SK-N-SH (cell line): ENCODE results near the gene COL1A2. TPM values are rescaled to one million over a fixed set of nuclear protein-coding genes. Genes with fewer than 3 reads are reported as not detected.
A peak's percentile ranks its signal among the peaks of the same experiment; 100 is the strongest.

Experiments used
- CTCF ChIA-PET: fragments of 300-600, 350-600 bp; formaldehyde crosslinking; extraction: SDS; loops from one replicate; lab custom pipeline; 2021; lab: Yijun Ruan, JAX
- POLR2A ChIA-PET: fragments of 350-600 bp; sonication (Branson Sonifier 250); formaldehyde crosslinking; extraction: SDS; loops from one replicate; lab custom pipeline; 2020; ENCODE audit warnings: antibody characterized with exemption, inconsistent platforms; lab: Yijun Ruan, JAX
- DNase-seq: peaks from one replicate; pipeline ENCODE4 v3.0.0; 2012
- H2AFZ ChIP-seq: fragments of 200-600 bp; sonication (generic); 2 replicates; pipeline ENCODE4 v1.8.1; 2016; ENCODE audit warnings: antibody characterized with exemption, mild to moderate bottlenecking, low read depth
- H3F3A ChIP-seq: fragments of 200-600 bp; sonication (generic); replicated peaks from 2 replicates; pipeline ENCODE3; 2016; ENCODE audit warnings: antibody characterized with exemption, mild to moderate bottlenecking; ENCODE audit not compliant: insufficient read depth
- H3K27ac ChIP-seq, 2 experiments: fragments of 200-500 bp in 1 of 2; fragments of 200-600 bp in 1 of 2; sonication (Bioruptor generic) in 1 of 2; sonication (generic), shearing (Covaris generic) in 1 of 2; 2 replicates each; pipeline versions ENCODE4 v1.5.1 to v1.6.1; 2014 to 2016; ENCODE audit warnings: low read depth in 2 of 2, inconsistent platforms in 1 of 2, low read length in 1 of 2, mild to moderate bottlenecking in 1 of 2, mixed read lengths in 1 of 2
- H3K27me3 ChIP-seq: fragments of 200-600 bp; sonication (generic), shearing (Covaris generic); 2 replicates; pipeline ENCODE4 v1.6.1; 2016; ENCODE audit warnings: mixed run types; ENCODE audit not compliant: insufficient read depth
- H3K36me3 ChIP-seq, 2 experiments: fragments of 200-500 bp in 1 of 2; fragments of 200-600 bp in 1 of 2; sonication (Bioruptor generic) in 1 of 2; sonication (generic) in 1 of 2; replicated peaks in 1 of 2; 2 replicates each; pipeline versions ENCODE3 to v1.5.1; 2014 to 2016; ENCODE audit warnings: low read length in 1 of 2, mild to moderate bottlenecking in 1 of 2; ENCODE audit not compliant: insufficient read depth in 2 of 2, control insufficient read depth in 1 of 2
- H3K4me1 ChIP-seq, 2 experiments: fragments of 200-500 bp in 1 of 2; fragments of 200-600 bp in 1 of 2; sonication (Bioruptor generic) in 1 of 2; sonication (generic), shearing (Covaris generic) in 1 of 2; 2 replicates each; pipeline versions ENCODE4 v1.5.1 to v1.6.1; 2014 to 2016; ENCODE audit warnings: low read depth in 1 of 2, low read length in 1 of 2, mixed run types in 1 of 2; ENCODE audit not compliant: insufficient read depth in 2 of 2, control insufficient read depth in 1 of 2
- H3K4me2 ChIP-seq: fragments of 200-600 bp; sonication (generic), shearing (Covaris generic); 2 replicates; pipeline ENCODE4 v1.6.1; 2017; ENCODE audit warnings: mixed run types
- H3K4me3 ChIP-seq, 2 experiments: fragments of 200-500 bp in 1 of 2; fragments of 200-600 bp in 1 of 2; sonication (Bioruptor generic) in 1 of 2; sonication (generic), shearing (Covaris generic) in 1 of 2; 2 replicates each; pipeline versions ENCODE4 v1.5.1 to v1.8.1; 2014 to 2016; ENCODE audit warnings: low read depth in 2 of 2, inconsistent platforms in 1 of 2, low read length in 1 of 2, mild to moderate bottlenecking in 1 of 2, mixed read lengths in 1 of 2, moderate library complexity in 1 of 2
- H3K79me2 ChIP-seq: fragments of 200-600 bp; sonication (generic); 2 replicates; pipeline ENCODE4 v1.8.1; 2017; ENCODE audit warnings: mild to moderate bottlenecking; ENCODE audit not compliant: insufficient read depth
- H3K9ac ChIP-seq: fragments of 200-600 bp; sonication (generic); 2 replicates; pipeline ENCODE4 v1.6.1; 2017; ENCODE audit warnings: mixed run types
- H3K9me2 ChIP-seq: fragments of 200-600 bp; sonication (generic); 2 replicates; pipeline ENCODE4 v1.6.1; 2017; ENCODE audit warnings: mixed run types
- H3K9me3 ChIP-seq: fragments of 200-600 bp; sonication (generic); 2 replicates; pipeline ENCODE4 v1.6.1; 2017; ENCODE audit warnings: mixed run types, mild to moderate bottlenecking, moderate library complexity
- H4K20me1 ChIP-seq: fragments of 200-600 bp; sonication (generic); 2 replicates; pipeline ENCODE4 v1.6.1; 2017; ENCODE audit warnings: mild to moderate bottlenecking, mixed run types; ENCODE audit not compliant: insufficient read depth
- CHD2 ChIP-seq: fragments of 150-350 bp; IDR thresholded peaks from 2 replicates; pipeline ENCODE4 v1.6.1; 2018; ENCODE audit warnings: low read length; ENCODE audit not compliant: partially characterized antibody
- EP300 ChIP-seq, 2 experiments: IDR thresholded peaks; 2 replicates each; pipeline versions ENCODE4 v1.4.0 to v1.6.1; 2012; ENCODE audit warnings: borderline replicate concordance in 1 of 2, low read depth in 1 of 2, low read length in 1 of 2
- FOXJ3 ChIP-seq: sonication (generic); formaldehyde crosslinking; IDR thresholded peaks from 2 replicates; pipeline ENCODE4 v1.5.1; 2020; ENCODE audit warnings: mild to moderate bottlenecking, missing genetic modification reagents
- FOXM1 ChIP-seq: IDR thresholded peaks from 2 replicates; pipeline ENCODE4 v1.4.0; 2012; ENCODE audit warnings: low read depth, mild to moderate bottlenecking
- MEF2A ChIP-seq: IDR thresholded peaks from 2 replicates; pipeline ENCODE4 v1.4.0; 2012; ENCODE audit warnings: low read depth, borderline replicate concordance
- MXI1 ChIP-seq: IDR thresholded peaks from 2 replicates; pipeline ENCODE4 v1.6.1; 2012; ENCODE audit warnings: mild to moderate bottlenecking, low read depth, low read length, improper control_type of control experiment
- NFIC ChIP-seq: IDR thresholded peaks from 2 replicates; pipeline ENCODE4 v1.4.0; 2012; ENCODE audit warnings: borderline replicate concordance
- PBX3 ChIP-seq: IDR thresholded peaks from 2 replicates; pipeline ENCODE4; 2012
- RAD21 ChIP-seq: IDR thresholded peaks from 2 replicates; pipeline ENCODE4 v1.6.1; 2012; ENCODE audit warnings: mild to moderate bottlenecking, low read length
- RCOR1 ChIP-seq: fragments of 150-350 bp; IDR thresholded peaks from 2 replicates; pipeline ENCODE4 v1.6.1; 2017; ENCODE audit warnings: antibody characterized with exemption, low read length
- RFX5 ChIP-seq: IDR thresholded peaks from 2 replicates; pipeline ENCODE4 v1.6.1; 2012; ENCODE audit warnings: mild to moderate bottlenecking, improper control_type of control experiment, low read length
- RXRA ChIP-seq: IDR thresholded peaks from 2 replicates; pipeline ENCODE4 v1.4.0; 2012; ENCODE audit warnings: low read depth, mild to moderate bottlenecking, borderline replicate concordance
- SMC3 ChIP-seq: IDR thresholded peaks from 2 replicates; pipeline ENCODE4 v1.6.1; 2012; ENCODE audit warnings: low read depth, low read length, improper control_type of control experiment
- TAF1 ChIP-seq: IDR thresholded peaks from 2 replicates; pipeline ENCODE4 v1.6.1; 2012; ENCODE audit warnings: low read depth, mild to moderate bottlenecking, low read length, moderate library complexity, borderline replicate concordance
- TCF12 ChIP-seq: IDR thresholded peaks from 2 replicates; pipeline ENCODE4 v1.4.0; 2012
- USF2 ChIP-seq: fragments of 150-350 bp; IDR thresholded peaks from 2 replicates; pipeline ENCODE4 v1.6.1; 2017; ENCODE audit warnings: antibody characterized with exemption, low read length, low read depth, borderline replicate concordance
- YY1 ChIP-seq: IDR thresholded peaks from 2 replicates; pipeline ENCODE4 v1.4.0; 2012; ENCODE audit warnings: low read depth, mild to moderate bottlenecking
- ZBTB33 ChIP-seq: IDR thresholded peaks from 2 replicates; pipeline ENCODE4 v1.4.0; 2012; ENCODE audit warnings: low read depth, borderline replicate concordance
- WGBS: methylation state at CpG from one replicate; pipeline ENCODE4 v1.1.6; 2017; ENCODE audit warnings: low lambda C conversion rate; 5-methylcytosine and 5-hydroxymethylcytosine counted together
- polyA plus RNA-seq, 3 experiments: library from polyadenylated mRNA; depleted of rRNA; stranded (reverse); fragments of >200 nt; gene quantifications; 2 replicates each; pipeline ENCODE4 v1.2.3, GENCODE V29; 2012

The COL1A2 gene
- polyA plus RNA-seq, 1 of the 3 experiments (the other 2 are of a cell fraction): 11.4 TPM

- Histone ChIP-seq H3K36me3 (no peaks in the 10 kb centered on the region), H3K27me3 (no peaks in the 10 kb centered on the region), H3K27ac (no peak overlapping the region), H3K9ac (no peak overlapping the region), H2AFZ (no peak overlapping the region), H3K4me2 (no peak overlapping the region), H3K4me3 (no peak overlapping the region), H4K20me1 (no peaks in the 10 kb centered on the region), H3K4me1 (no peaks in the 10 kb centered on the region), H3F3A (no peaks in the 10 kb centered on the region)
- WGBS: 87% methylated on average over 4 of the region's 4 CpGs
- POLR2A ChIA-PET: no interaction called here
- no peak for DNase-seq
- CTCF ChIA-PET: interaction anchor here (1.3 to 3.5 kb wide), 4 partner anchors 9 to 1019 kb away, joined by 3 to 23 read pairs (median 5); partner anchors contain the start of gene SGCE
- TF ChIP-seq FOXJ3 (CRISPR knock-in tag) (no peak), TCF12 (no peak), ZBTB33 (no peak), USF2 (no peak), NFIC (no peak), MEF2A (no peak), EP300 (IDR thresholded peaks at IDR 0.05; ENCODE audit: borderline replicate concordance in 1 of 2, low read depth in 1 of 2, low read length in 1 of 2) (no peak)
- TF ChIP-seq, all 33 proteins: peak for 0
- H3K9me3 ChIP-seq: no peaks in the 10 kb centered on the region
- H3K79me2 ChIP-seq: no peaks in the 10 kb centered on the region
- H3K9me2 ChIP-seq: no peaks in the 10 kb centered on the region
Measured at GRCh38 chr7:94458041-94458440, 63.3 kb downstream of the COL1A2 start.

GRCh38 chr7:94466516-94466915, 71.8 kb downstream of the COL1A2 start:
- no peaks in the 10 kb centered on the region for H3K4me1 ChIP-seq
- H3F3A ChIP-seq: no peaks in the 10 kb centered on the region
- H3K4me2 ChIP-seq: no peak overlapping the region
- no peak for DNase-seq
- H3K9me3 ChIP-seq: peaks cover 6% of the 10 kb centered on the region; the same call in 1 of the 2 replicates
- 35% methylated on average over 1 of the region's 1 CpG for WGBS
- no peaks in the 10 kb centered on the region for H3K36me3 ChIP-seq
- no peaks in the 10 kb centered on the region for H3K9me2 ChIP-seq
- no peak overlapping the region for H3K9ac ChIP-seq
- no peaks in the 10 kb centered on the region for H3K27me3 ChIP-seq
- POLR2A ChIA-PET: no interaction called here
- CTCF ChIA-PET: interaction anchor here (0.8 to 1.7 kb wide), 4 partner anchors 16 to 297 kb away, joined by 3 to 4 read pairs (median 4); partner anchors contain the start of gene SGCE
- TF ChIP-seq FOXM1 (no peak), CHD2 (no peak), USF2 (no peak), MXI1 (no peak), TCF12 (no peak), SMC3 (no peak), RFX5 (no peak), NFIC (no peak), YY1 (no peak), EP300 (IDR thresholded peaks at IDR 0.05; ENCODE audit: borderline replicate concordance in 1 of 2, low read depth in 1 of 2, low read length in 1 of 2) (no peak), RXRA (no peak), TAF1 (no peak), RAD21 (no peak), RCOR1 (no peak), ZBTB33 (no peak), PBX3 (no peak)
- peak overlapping the region; percentile 24; the same call in 1 of the 2 replicates for H2AFZ ChIP-seq
- no peak overlapping the region for H3K4me3 ChIP-seq
- no peak overlapping the region for H3K27ac ChIP-seq
- no peaks in the 10 kb centered on the region for H3K79me2 ChIP-seq
- H4K20me1 ChIP-seq: no peaks in the 10 kb centered on the region
